GM21526 (cell line): Measurements from ENCODE around the gene NAXE.
A peak's percentile ranks its signal among the peaks of the same experiment; 100 is the strongest.
"Not testable (repeated sequence)": the region's sequence is repeated elsewhere in the genome, so short reads cannot be mapped to it uniquely, and the experiment has no call there.

ENCODE experiments used
- ATAC-seq: cut with Tn5 transposase; IDR thresholded peaks from one replicate; pipeline ENCODE4 v1.9.1; 2021; ENCODE audit warnings: moderate library complexity; ENCODE audit not compliant: unreplicated experiment, low FRiP score

NAXE gene

DNA sequence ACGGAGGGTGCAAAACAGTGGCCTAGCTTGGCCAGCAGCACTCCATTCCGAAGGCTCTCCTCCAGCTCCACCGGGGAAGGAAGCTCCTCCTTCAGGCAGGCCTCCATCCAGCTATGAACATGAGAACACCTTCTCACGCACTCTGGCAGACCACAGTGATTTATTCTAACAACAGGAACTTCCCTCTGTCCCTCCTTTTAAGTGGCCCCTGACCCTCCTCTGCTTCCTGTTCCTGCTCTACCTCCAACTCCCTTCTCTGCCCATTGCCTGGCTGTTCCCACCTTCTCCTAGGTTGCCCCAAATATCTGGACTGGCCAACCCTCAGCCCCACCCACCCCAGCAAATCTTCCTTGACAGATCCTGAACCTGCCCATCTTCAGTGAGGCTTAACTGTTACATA is 25.1 kb upstream of the NAXE start:
- ATAC-seq = no peak

GRCh38 chr1:156571261-156571852 is 20.2 kb upstream of the NAXE start:
- ATAC-seq = no peak

DNA sequence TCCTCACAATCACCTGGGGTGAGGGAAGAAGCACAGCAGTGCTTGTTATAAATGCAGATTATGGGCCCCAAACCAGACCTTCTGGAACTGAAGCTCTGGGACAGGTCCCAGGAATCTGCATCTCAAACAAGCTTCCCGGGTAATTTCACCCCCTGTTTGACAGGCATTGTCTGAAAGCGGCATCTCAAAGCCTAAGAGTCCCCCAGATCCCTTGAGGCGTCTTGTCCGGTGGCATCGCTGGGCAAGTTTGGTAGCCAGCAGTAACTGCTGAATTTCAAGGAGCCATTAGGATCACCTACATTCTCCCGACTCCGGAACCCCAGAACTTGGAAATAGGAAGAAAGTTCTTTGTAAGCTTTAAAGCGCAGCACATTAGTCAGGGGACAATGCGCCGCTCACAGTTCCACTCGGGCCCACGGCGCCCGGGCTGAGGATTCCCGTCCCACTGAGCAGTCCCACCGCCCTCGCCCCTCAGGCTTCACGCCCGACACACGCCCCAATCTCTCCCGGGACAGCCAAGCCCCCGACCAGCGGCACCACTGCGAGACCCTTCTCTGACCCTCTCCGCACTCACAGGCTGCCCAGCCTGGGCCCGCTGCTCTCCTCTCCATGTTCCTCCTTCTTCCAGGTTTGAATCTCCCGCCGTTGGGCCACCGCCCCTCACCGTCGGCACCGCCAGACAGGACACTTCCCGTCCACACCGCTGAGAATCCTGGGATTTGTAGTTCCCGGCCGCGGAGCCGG is 19.5 kb upstream of the NAXE start, which contains the start of gene IQGAP3:
Gene IQGAP3, minus strand, starts transcription at position 647 of the 744 bp plus-strand sequence. Its CDS starts 36 bp downstream, at position 611.
- ATAC-seq = peak; percentile 66

DNA sequence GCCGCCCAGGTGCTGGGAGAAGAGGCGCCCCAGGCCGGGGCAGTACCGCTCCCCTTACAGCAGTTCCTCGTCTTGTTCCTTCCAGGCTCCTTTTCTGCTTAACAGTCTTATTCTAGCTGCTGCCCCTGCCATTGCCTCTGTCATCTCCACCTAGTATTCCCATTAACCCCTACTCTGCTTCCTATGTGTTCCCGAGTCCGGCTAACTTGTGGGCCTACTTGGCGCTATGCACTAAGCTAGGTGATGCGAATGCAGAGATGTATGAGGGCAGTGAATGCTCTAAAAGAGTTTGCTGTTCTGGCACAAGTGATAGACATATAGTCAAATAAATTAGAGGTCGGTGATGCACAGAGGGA is 18.9 kb upstream of the NAXE start:
- ATAC-seq = no peak

DNA sequence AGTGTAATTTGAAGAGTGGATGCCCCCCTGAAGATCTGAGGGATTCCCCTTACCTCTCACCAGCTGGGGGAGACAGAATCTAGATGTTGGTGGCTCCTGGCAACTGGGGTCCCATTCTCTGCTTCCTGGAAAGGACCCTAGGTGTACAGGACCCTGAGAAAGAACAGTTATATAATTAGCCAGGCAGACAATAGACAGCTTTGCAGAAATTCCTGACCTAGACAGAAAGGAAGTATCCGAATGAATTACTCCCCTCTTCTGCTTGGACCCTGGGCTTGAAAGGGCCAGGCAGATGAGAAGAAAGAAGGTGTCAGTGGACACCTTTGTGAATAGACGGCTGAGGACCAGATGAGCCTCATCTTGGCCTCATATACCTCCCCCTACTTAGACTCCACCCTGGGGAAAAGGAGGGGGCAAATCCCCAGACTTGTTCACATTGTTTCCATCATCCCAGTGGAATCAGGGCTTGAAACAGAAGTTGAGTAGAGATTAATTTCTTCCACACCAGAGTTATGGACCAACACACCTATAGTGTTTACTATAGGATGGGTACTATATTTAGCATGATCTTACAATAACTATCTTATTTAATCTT is 17.4 kb upstream of the NAXE start:
- ATAC-seq = no peak

GRCh38 chr1:156577550-156577949 is 14.0 kb upstream of the NAXE start:
- ATAC-seq = no peak

DNA sequence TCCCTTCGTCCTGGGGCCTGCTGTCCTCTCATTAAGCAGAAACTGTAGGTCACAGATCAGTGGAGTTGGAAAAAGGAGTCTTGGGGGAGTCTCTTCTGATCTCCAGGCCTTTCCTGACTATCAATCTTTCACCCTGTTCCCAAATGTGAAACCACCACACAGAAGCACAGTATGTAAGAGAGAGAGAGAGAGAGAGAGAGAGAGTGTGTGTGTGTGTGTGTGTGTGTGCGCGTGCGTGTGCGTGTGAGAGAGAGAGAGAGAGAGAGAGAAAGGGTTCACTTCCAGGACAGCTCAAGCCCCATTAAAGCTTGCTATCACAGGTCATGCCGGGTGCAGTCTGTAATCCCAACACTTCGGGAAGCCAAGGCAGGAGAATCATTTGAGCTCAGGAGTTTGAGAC is 13.5 kb upstream of the NAXE start:
- no peak for ATAC-seq

DNA sequence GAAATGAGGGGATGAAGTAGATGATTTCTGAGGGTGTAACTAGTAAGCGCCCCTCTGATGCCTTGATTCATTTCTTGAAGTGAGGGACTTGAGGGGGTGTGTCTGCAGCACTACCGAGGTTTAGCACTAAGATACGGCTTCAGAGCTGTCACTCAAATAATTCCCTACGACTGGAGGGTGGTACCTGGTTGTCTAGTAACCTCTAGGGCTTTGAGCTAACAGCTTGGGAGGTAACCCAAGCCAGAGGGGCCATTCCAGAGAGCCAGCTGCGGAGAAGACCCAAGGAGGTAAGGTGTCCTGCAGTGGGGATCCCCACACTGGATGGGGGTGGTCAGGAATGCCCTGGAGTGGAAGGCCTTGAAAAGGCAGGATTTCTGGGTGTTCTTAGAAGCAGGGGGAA is 12.1 kb upstream of the NAXE start, which contains the start of gene TTC24:
Gene TTC24, plus strand, starts transcription at position 252 of the 400 bp plus-strand sequence. CDS start 1,642 bp downstream, outside the sequence.
- no peak for ATAC-seq

DNA sequence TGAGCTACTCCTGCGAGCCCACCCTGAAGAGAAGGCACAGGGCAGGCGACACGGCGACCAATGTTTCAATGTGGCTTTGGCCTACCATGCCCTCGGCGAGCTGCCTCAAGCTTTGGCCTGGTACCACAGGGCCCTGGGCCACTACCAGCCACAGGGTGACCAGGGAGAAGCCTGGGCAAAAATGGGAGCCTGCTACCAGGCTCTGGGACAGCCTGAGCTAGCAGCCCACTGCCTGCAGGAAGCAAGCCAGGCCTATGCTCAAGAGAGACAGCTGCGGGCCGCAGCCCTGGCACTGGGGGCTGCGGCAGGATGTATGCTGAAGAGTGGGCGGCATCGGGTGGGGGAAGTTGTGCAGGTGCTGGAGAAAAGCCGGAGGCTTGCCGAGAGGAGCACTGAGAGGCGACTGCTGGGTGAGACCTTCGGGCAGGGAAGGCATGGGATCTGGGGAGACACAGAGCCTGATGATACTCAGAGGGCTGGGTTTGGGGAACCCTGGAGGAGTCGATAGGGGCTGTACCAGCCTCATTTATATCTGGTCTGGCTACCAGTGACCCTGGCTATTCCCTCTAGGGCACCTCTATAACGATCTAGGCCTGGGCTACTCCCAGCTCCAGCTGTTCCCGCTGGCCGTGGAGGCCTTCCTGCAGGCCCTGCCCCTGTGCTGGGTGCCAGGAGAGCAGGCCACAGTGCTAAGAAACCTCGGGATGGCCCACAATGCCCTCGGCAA is 9.8 kb upstream of the NAXE start:
- ATAC-seq = no peak

GRCh38 chr1:156582388-156583017 is 9.1 kb upstream of the NAXE start:
- ATAC-seq = no peak

GRCh38 chr1:156583821-156584622 is 7.6 kb upstream of the NAXE start:
- no peak for ATAC-seq

DNA sequence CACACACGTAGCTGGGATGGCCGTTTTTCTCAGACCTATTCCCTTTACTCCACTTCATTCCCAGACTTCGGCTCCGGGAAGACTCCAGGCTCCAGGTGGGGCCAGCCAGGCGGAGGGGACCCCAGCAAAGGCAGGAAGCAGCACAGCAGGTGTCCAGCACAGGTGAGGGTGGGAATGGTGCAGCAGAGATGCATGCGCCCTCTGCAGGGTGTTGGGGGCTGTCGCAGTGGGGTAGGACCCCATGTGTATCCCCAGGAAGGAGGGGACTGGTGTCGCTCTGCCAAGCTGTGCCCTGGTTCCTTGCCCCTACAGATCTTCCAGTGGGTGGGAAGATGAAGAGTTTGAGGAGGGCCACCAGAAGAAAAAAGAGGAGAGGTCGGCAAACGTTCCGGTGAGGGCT is 6.8 kb upstream of the NAXE start:
- ATAC-seq = no peak

- ATAC-seq = no peak
Measured at GRCh38 chr1:156586323-156586722, 5.3 kb upstream of the NAXE start.

DNA sequence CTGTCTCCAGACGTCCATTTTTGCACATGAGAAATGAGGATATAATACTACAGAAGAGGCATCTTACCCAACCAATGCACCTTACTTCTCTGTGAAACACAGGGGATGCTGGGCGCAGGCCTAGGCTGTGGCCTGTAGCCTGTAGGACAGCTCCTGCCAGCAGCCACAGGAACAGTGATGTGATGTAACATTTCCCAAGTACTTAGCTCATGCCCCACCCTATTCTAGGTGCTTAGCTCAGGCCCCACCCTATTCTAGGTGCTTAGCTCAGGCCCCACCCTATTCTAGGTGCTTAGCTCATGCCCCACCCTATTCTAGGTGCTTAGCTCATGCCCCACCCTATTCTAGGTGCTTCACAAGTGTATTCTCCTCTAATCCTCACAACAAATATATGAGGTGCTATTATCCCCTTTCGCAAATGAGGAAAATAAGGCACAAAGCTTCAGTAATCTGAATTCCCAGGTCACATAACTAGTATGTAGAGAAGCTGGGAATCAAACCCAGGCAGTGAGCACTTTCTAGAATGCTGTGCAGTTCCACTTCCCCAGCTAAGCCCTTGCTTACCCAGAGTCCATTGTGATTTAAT is 4.6 kb upstream of the NAXE start:
- ATAC-seq = no peak

DNA sequence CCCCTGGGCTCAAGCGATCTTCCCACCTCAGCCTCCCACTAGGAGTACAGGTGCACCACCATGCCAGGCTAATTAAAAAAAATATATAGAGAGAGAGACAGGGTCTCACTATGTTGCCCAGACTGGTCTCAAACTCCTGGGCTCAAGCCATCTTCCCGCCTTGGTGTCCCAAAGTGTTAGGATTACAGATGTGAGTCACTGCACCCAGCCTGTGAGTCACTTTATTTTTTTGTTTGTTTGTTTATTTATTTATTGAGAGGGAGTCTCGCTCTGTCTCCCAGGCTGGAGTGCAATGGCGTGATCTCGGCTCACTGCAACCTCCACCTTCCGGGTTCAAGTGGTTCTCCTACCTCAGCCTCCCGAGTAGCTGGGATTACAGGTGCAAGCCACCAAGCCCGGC is 3.6 kb upstream of the NAXE start:
- not testable (repeated sequence) for ATAC-seq

DNA sequence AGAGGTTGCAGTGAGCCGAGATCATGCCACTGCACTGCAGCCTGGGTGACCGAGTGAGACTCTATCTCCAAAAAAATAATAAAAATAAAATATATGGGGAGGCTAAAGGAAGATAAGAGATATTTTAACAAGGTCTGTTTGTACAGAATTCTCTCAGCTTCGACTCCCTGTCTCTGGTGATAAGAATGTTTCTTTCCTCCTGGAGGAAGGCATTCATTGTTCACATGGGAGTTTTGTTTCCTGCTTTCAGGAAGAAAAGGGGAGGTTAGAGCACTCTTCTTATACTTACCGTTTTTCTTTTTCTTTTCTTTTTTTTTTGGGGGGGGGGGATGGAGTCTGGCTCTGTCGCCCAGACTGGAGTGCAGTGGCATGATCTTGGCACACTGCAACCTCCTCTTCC is 2.0 kb upstream of the NAXE start:
- ATAC-seq = no peak

GRCh38 chr1:156590326-156591180 is 1.0 kb upstream of the NAXE start:
- ATAC-seq = no peak

GRCh38 chr1:156591181-156591431 is 470 bp upstream of the NAXE start:
- ATAC-seq = no peak
